Left ventricle myocardium inferior (tissue), 1 donor: ENCODE data around the gene SLC17A9. TPM values are rescaled to one million over a fixed set of nuclear protein-coding genes. Genes with fewer than 3 reads are reported as not detected.
A peak's percentile ranks its signal among the peaks of the same experiment; 100 is the strongest.

Source experiments
- DNase-seq: peaks from one replicate; pipeline ENCODE4 v3.0.0-alpha.2; 2020
- H3K27ac ChIP-seq: fragments of 200-600 bp; replicated peaks from 2 replicates; pipeline ENCODE4 v1.8.0; 2021
- H3K27me3 ChIP-seq: fragments of 200-600 bp; 2 replicates; pipeline ENCODE4 v1.8.0; 2021; ENCODE audit warnings: low read depth
- H3K36me3 ChIP-seq: fragments of 200-600 bp; 2 replicates; pipeline ENCODE4 v1.8.0; 2021
- H3K4me1 ChIP-seq: fragments of 200-600 bp; 2 replicates; pipeline ENCODE4 v1.8.0; 2021
- H3K4me3 ChIP-seq: fragments of 200-600 bp; 2 replicates; pipeline ENCODE4 v1.8.0; 2021; ENCODE audit warnings: mild to moderate bottlenecking, moderate library complexity
- H3K9me3 ChIP-seq: fragments of 200-600 bp; replicated peaks from 2 replicates; pipeline ENCODE4 v1.8.0; 2021
- intact Hi-C: fragments of 100-400 bp; cut with micrococcal nuclease; formaldehyde crosslinking; loops from one replicate; pipeline ENCODE4 v1.11.0; 2022
- total RNA-seq: library from RNA; stranded (reverse); fragmentation: NEBNext Ultra II Directional; extraction: Animal tissue kit (Norgen Biotek cat#: 25700); gene quantifications from one replicate; pipeline ENCODE4 v1.2.1, GENCODE V29; 2021
- TF ChIP-seq, protein P1 (sequence below): fragments of 200-600 bp; IDR thresholded peaks from 2 replicates; pipeline ENCODE4 v1.8.0; 2021; ENCODE audit warnings: antibody characterized with exemption, mild to moderate bottlenecking, borderline replicate concordance
- donor health status: DM: no; HTN: yes; CAD: no; lungs with severe emphysema.

SLC17A9 gene
- total RNA-seq, 1 donor from 2014 or later = 0.47 TPM

GRCh38 chr20:63014710-63015109, 62.2 kb downstream of the SLC17A9 start:
- Histone ChIP-seq H3K9me3 (peaks cover 17% of the 10 kb centered on the region), H3K4me1 (no peaks in the 10 kb centered on the region), H3K4me3 (no peak overlapping the region), H3K27ac (no peak overlapping the region), H3K36me3 (no peaks in the 10 kb centered on the region), H3K27me3 (peaks cover 98% of the 10 kb centered on the region)
- DNase-seq = no peak
- TF ChIP-seq, protein P1, sequence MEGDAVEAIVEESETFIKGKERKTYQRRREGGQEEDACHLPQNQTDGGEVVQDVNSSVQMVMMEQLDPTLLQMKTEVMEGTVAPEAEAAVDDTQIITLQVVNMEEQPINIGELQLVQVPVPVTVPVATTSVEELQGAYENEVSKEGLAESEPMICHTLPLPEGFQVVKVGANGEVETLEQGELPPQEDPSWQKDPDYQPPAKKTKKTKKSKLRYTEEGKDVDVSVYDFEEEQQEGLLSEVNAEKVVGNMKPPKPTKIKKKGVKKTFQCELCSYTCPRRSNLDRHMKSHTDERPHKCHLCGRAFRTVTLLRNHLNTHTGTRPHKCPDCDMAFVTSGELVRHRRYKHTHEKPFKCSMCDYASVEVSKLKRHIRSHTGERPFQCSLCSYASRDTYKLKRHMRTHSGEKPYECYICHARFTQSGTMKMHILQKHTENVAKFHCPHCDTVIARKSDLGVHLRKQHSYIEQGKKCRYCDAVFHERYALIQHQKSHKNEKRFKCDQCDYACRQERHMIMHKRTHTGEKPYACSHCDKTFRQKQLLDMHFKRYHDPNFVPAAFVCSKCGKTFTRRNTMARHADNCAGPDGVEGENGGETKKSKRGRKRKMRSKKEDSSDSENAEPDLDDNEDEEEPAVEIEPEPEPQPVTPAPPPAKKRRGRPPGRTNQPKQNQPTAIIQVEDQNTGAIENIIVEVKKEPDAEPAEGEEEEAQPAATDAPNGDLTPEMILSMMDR = no peak
- intact Hi-C loops = no loop called here

DNA sequence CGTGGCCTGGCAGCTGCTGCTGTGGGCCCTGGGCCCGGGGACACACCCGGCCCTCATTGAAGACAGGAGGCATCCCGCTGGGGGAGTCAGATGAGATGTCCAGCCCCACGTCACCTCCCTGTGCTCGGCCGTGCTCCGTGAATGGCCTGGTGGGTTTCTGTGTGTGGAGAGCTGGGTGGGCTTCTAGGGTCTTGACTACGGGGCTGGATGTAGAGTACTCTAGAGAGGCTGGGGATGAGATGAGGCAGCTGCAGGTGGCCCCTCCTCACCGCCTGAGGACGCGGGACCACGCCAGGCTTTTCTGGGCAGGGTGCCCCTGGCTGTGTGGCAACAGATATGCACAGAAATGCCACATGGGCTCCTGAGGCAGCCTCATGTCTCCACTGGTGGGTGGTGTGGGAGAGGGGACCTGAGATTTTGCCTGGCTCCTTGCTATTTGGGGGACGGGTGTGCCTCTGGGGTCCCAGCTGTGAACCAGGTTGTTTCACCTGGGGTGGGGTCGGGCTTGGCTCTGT, 62.7 kb downstream of the SLC17A9 start:
- DNase-seq = no peak
- Histone ChIP-seq H3K4me3 (no peak overlapping the region), H3K36me3 (no peaks in the 10 kb centered on the region), H3K9me3 (peaks cover 22% of the 10 kb centered on the region), H3K4me1 (no peaks in the 10 kb centered on the region), H3K27ac (no peak overlapping the region), H3K27me3 (peaks cover 98% of the 10 kb centered on the region)
- intact Hi-C loops = no loop called here
- TF ChIP-seq, protein P1 = no peak

GRCh38 chr20:63015662-63016361, 63.3 kb downstream of the SLC17A9 start:
- no peak overlapping the region for H3K4me3 ChIP-seq
- H3K27me3 ChIP-seq = peaks cover 98% of the 10 kb centered on the region
- DNase-seq = peak; percentile 2
- no peaks in the 10 kb centered on the region for H3K4me1 ChIP-seq
- TF ChIP-seq, protein P1 = no peak
- no peak overlapping the region for H3K27ac ChIP-seq
- intact Hi-C loops = no loop called here
- H3K9me3 ChIP-seq = peaks cover 28% of the 10 kb centered on the region
- no peaks in the 10 kb centered on the region for H3K36me3 ChIP-seq

DNA sequence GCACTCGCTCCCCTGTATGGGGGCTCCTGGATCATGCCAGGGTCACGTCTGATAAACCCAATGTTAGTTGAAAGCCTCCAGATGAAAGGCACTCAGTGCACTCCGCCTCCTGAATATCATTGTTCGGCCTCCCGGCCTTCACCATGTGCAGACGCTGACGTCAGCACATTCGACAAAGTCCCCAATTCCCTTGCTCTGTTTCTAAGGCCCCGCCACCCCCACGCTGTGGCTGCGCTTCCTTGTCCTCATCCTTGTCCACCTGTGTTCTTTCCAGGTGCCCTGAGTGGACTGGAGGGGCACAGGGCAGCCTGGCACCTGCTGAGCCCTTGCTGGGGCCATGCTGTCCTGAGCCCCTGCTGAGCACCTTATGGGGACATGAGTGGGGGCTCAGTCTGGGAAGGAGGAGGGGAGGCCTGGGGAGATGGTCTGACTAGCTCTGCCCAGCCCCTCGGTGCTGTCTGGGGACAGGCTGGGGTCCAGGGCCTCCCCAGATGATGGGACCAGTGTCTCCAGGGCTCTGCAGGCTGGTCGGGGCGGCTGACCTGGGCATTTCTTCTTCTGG, 64.1 kb downstream of the SLC17A9 start:
- H3K27me3 ChIP-seq = peaks cover 98% of the 10 kb centered on the region
- H3K27ac ChIP-seq = no peak overlapping the region
- DNase-seq = peak; percentile 5
- no peak overlapping the region for H3K4me3 ChIP-seq
- intact Hi-C loops = no loop called here
- H3K36me3 ChIP-seq = no peaks in the 10 kb centered on the region
- H3K4me1 ChIP-seq = no peaks in the 10 kb centered on the region
- TF ChIP-seq, protein P1 = no peak
- H3K9me3 ChIP-seq = peaks cover 30% of the 10 kb centered on the region

- intact Hi-C loops = no loop called here
Observed at GRCh38 chr20:63017076-63017825, 64.7 kb downstream of the SLC17A9 start.

More at GRCh38 chr20:63017076-63017825, 64.7 kb downstream of the SLC17A9 start:
- DNase-seq = peak; percentile 13
- peaks cover 98% of the 10 kb centered on the region for H3K27me3 ChIP-seq
- no peak overlapping the region for H3K4me3 ChIP-seq
- TF ChIP-seq, protein P1 = no peak
- H3K4me1 ChIP-seq = no peaks in the 10 kb centered on the region
- H3K9me3 ChIP-seq = peaks cover 30% of the 10 kb centered on the region
- no peak overlapping the region for H3K27ac ChIP-seq
- no peaks in the 10 kb centered on the region for H3K36me3 ChIP-seq
